NT2/D1 (cell line): ENCODE data around the gene PROK1.
"Not testable (repeated sequence)": the region's sequence is repeated elsewhere in the genome, so short reads cannot be mapped to it uniquely, and the experiment has no call there.

ENCODE experiments used
- DNase-seq: peaks from one replicate; pipeline ENCODE4 v3.0.0-alpha.2; 2011; ENCODE audit warnings: low read depth, low spot score
- H3K27me3 ChIP-seq: 2 replicates; pipeline ENCODE4 v1.6.0; 2011; ENCODE audit warnings: mild to moderate bottlenecking; ENCODE audit not compliant: insufficient read length, insufficient read depth
- H3K36me3 ChIP-seq: 2 replicates; pipeline ENCODE4 v1.6.1; 2011; ENCODE audit warnings: mild to moderate bottlenecking, low read length, mixed read lengths; ENCODE audit not compliant: insufficient read depth, insufficient read length
- H3K4me1 ChIP-seq: 2 replicates; pipeline ENCODE4 v1.5.1; 2011; ENCODE audit not compliant: insufficient read depth, insufficient read length
- H3K4me3 ChIP-seq: 2 replicates; pipeline ENCODE4 v1.5.1; 2011; ENCODE audit warnings: low read depth; ENCODE audit not compliant: insufficient read length
- H3K9ac ChIP-seq: 2 replicates; pipeline ENCODE4 v1.6.0; 2011; ENCODE audit warnings: low read depth; ENCODE audit not compliant: insufficient read length
- H3K9me3 ChIP-seq: 2 replicates; pipeline ENCODE4 v1.5.1; 2011; ENCODE audit warnings: mild to moderate bottlenecking, low read length; ENCODE audit not compliant: insufficient read depth
- SUZ12 ChIP-seq: IDR thresholded peaks from 2 replicates; pipeline ENCODE4 v1.6.1; 2011; ENCODE audit not compliant: insufficient read length, insufficient read depth; ENCODE audit errors: extremely low read depth
- YY1 ChIP-seq: IDR thresholded peaks from 2 replicates; pipeline ENCODE4 v1.6.1; 2011; ENCODE audit not compliant: insufficient read length, insufficient read depth
- ZNF274 ChIP-seq: IDR thresholded peaks from 2 replicates; pipeline ENCODE4 v1.6.1; 2011; ENCODE audit warnings: mild to moderate bottlenecking, low read depth, low read length

The PROK1 gene

DNA sequence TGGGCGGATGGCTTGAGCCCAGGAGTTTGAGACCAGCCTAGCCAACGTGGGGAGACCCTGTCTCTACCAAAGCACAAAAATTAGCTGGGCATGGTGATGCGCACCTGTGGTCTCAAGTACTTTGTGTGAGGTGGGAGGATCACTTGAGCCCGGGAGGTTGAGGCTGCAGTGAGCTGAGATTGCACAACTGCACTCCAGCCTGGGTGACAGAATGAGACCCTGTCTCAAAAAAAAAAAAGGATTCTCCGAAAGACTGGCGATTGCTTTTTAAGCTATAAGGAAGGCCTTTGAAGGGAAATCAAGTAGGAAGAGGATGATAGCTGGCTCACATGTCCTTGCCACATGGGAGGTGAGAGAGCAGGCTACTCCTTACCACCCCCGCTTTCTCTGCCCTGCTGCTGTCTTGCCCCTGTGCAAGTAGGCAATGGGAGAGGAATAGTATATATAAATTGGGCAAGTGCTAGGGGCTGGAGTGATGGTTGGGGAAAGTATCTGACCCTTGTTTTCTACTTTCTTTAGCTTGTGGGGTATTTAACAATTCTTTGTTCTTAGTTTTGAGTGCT, 39.7 kb upstream of the PROK1 start:
- TF ChIP-seq YY1 (no peak), ZNF274 (no peak), SUZ12 (no peak)
- H3K9ac ChIP-seq, result no peak overlapping the region
- H3K4me3 ChIP-seq, result no peak overlapping the region
- no peaks in the 10 kb centered on the region for H3K36me3 ChIP-seq
- no peaks in the 10 kb centered on the region for H3K9me3 ChIP-seq
- no peaks in the 10 kb centered on the region for H3K27me3 ChIP-seq
- no peak for DNase-seq
- H3K4me1 ChIP-seq, result peaks cover 2% of the 10 kb centered on the region

- H3K36me3 ChIP-seq, result no peaks in the 10 kb centered on the region
- H3K9ac ChIP-seq, result no peak overlapping the region
- H3K4me1 ChIP-seq, result peaks cover 2% of the 10 kb centered on the region
- TF ChIP-seq ZNF274, result no peak
- no peak for TF ChIP-seq YY1
- no peak for TF ChIP-seq SUZ12
- no peaks in the 10 kb centered on the region for H3K9me3 ChIP-seq
- no peaks in the 10 kb centered on the region for H3K27me3 ChIP-seq
- DNase-seq, result peak; percentile 79
- no peak overlapping the region for H3K4me3 ChIP-seq
Measured at GRCh38 chr1:110412576-110412975, 38.4 kb upstream of the PROK1 start.

- not testable (repeated sequence) for H3K36me3 ChIP-seq, H3K27me3 ChIP-seq
Measured at GRCh38 chr1:110413045-110413444, 37.9 kb upstream of the PROK1 start.

DNA sequence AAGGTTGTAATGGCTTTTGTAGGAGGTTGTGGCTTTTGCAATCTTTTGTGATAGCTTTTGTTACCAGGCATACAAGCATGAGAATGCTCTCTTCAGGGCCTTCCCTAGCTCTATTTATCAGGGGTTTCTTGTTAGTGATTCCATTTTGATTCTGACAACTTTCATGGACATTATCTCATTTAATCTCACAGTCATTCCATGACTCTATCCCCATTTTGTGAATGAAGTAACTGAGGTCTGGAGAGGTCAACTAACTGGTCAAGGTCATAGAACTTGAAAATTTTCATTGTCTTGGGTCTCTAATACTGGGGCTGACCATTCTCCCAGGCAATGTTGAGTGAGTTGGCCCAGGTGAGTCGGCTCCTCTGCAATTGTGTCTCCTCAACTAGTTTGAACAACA, 32.2 kb upstream of the PROK1 start:
- no peak for DNase-seq
- TF ChIP-seq SUZ12 (no peak), ZNF274 (no peak), YY1 (no peak)
- no peak overlapping the region for H3K4me3 ChIP-seq
- no peaks in the 10 kb centered on the region for H3K36me3 ChIP-seq
- no peak overlapping the region for H3K9ac ChIP-seq
- H3K9me3 ChIP-seq, result peaks cover 13% of the 10 kb centered on the region; the same call in 1 of the 2 replicates
- no peaks in the 10 kb centered on the region for H3K27me3 ChIP-seq
- H3K4me1 ChIP-seq, result no peaks in the 10 kb centered on the region

More at GRCh38 chr1:110413045-110413444, 37.9 kb upstream of the PROK1 start:
- H3K4me1 ChIP-seq, DNase-seq, H3K9me3 ChIP-seq, H3K9ac ChIP-seq, H3K4me3 ChIP-seq: not testable (repeated sequence)

DNA sequence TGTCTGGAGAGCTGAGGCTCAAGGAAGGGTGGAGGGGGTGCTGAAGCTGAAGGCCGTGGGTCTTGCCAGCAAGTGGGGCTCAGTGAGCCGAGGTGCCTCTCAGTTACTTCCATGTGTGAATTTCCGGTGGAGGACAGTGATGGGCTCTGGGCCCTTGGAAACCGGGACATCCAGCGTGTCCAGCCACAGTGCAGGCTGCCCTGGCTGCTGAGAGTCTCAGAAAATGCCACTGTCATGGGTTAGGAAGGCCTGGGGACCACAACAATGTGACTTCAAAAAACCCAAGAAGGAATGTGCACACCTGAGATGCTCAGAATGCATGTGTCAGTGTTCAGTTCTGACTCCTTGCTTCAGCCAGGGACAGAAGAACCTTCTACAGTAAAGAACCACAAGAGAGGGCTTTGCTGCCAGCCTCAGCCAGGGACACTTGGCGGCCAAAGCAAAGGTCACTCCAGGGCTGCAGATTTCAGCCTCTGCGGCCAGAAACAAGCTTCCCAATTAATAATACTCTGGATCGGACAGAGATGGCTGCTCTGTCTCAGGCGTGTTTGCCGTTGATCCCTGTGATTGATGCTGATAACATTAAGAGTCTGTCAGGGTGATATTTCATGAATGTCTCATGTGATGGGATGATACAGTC, 30.8 kb upstream of the PROK1 start:
- Histone ChIP-seq H3K36me3 (no peaks in the 10 kb centered on the region), H3K9me3 (peaks cover 13% of the 10 kb centered on the region; the same call in 1 of the 2 replicates), H3K4me3 (no peak overlapping the region), H3K9ac (no peak overlapping the region), H3K27me3 (no peaks in the 10 kb centered on the region), H3K4me1 (no peaks in the 10 kb centered on the region)
- TF ChIP-seq ZNF274 (no peak), SUZ12 (no peak), YY1 (no peak)
- no peak for DNase-seq

DNA sequence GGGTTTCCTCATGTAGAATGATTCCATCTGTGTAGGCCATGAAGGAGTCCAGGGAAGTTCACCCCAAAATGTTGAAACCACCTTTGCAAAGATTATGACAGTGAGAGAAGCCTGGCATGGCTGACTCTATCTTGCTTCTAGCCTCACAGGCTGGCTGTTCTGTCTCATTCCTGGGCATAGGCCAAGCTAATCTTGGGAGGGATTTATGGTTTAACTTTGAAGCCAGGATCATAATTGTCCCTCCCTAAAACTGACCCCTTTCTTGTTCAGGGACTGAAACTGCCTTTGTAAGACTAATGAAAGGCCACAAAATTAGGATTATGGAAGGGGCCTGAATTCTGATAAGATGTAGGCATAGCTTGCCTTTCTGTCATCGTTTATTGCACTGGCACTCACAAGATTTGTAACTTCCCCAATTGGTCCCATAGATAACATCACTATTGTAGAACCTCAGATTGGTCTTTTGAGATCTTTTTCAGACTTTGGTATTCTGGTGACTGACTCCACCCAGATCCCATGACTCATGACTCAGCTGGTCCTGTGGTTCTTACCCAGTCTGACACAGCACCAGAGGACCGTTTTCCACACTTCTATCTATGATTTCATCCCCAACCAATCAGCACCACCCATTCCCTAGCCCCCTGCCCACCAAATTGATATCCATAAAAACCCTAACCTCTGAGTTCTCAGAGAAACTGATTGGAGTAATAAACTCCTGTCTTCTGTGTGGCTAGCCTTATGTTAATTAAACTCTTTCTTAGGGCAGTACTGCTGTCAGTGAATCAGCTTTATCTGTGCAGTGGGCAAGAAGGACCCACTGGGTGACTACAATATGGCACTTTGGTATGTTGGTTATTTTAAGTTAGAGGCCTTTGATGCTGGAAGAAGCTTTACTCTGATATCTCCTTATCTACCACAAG, 29.8 kb upstream of the PROK1 start:
- TF ChIP-seq ZNF274, result no peak
- H3K4me3 ChIP-seq, result no peak overlapping the region
- no peak for DNase-seq
- no peaks in the 10 kb centered on the region for H3K36me3 ChIP-seq
- peaks cover 13% of the 10 kb centered on the region; the same call in 1 of the 2 replicates for H3K9me3 ChIP-seq
- no peaks in the 10 kb centered on the region for H3K27me3 ChIP-seq
- peaks cover 5% of the 10 kb centered on the region for H3K4me1 ChIP-seq
- no peak overlapping the region for H3K9ac ChIP-seq
